ENCODE results near the gene ZNF385D. TPM values are rescaled to one million over a fixed set of nuclear protein-coding genes. Genes with fewer than 3 reads are reported as not detected.

ZNF385D gene
- total RNA-seq, 1 experiment from 2014 or later, result 0.28 TPM

DNA sequence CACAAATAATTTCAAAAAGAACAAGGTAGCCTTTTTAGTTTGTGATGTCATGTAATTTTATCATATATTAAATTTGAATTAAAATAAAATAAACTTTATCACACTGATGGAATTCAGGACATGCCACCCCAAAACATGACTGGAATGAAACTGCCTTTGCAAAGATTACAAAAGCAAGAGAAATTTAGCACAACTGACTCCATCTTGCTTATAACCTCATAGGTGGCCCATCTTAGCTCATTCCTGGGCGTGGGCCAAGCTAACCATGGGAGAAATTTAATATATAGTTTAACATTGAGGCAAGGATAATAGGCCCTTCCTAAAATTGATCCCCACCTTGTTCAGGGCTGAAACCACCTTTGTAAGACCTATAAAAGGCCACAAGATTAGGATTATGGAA lies 235.6 kb downstream of the ZNF385D start:
- no TSS peak for BruUV-seq (replicated peaks)
- Histone ChIP-seq H3K36me3 (ENCODE audit: low read depth) (no peaks in the 10 kb centered on the region), H3K9me2 (ENCODE audit: insufficient read depth) (no peaks in the 10 kb centered on the region), H3K79me2 (ENCODE audit: low read depth) (no peaks in the 10 kb centered on the region), H3K27me3 (ENCODE audit: insufficient read depth, low read depth) (no peaks in the 10 kb centered on the region), H3K4me1 (replicated peaks; ENCODE audit: insufficient read depth) (no peaks in the 10 kb centered on the region), H3K4me3 (no peak overlapping the region), H2AFZ (no peak overlapping the region), H3K27ac (no peak overlapping the region), H3K9me3 (ENCODE audit: insufficient read depth, low read depth) (no peaks in the 10 kb centered on the region), H4K20me1 (ENCODE audit: insufficient read depth) (no peaks in the 10 kb centered on the region), H3F3A (ENCODE audit: insufficient read depth, low read depth) (no peaks in the 10 kb centered on the region), H3K4me2 (no peak overlapping the region)
- DNase-seq, result no peak
- CTCF ChIA-PET, result no interaction called here
- no peak for TF ChIP-seq EZH2 (IDR thresholded peaks at IDR 0.05; ENCODE audit: low read depth)
- TF ChIP-seq, protein P1, sequence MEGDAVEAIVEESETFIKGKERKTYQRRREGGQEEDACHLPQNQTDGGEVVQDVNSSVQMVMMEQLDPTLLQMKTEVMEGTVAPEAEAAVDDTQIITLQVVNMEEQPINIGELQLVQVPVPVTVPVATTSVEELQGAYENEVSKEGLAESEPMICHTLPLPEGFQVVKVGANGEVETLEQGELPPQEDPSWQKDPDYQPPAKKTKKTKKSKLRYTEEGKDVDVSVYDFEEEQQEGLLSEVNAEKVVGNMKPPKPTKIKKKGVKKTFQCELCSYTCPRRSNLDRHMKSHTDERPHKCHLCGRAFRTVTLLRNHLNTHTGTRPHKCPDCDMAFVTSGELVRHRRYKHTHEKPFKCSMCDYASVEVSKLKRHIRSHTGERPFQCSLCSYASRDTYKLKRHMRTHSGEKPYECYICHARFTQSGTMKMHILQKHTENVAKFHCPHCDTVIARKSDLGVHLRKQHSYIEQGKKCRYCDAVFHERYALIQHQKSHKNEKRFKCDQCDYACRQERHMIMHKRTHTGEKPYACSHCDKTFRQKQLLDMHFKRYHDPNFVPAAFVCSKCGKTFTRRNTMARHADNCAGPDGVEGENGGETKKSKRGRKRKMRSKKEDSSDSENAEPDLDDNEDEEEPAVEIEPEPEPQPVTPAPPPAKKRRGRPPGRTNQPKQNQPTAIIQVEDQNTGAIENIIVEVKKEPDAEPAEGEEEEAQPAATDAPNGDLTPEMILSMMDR (conservative IDR thresholded peaks at IDR 0.05), result no peak
- POLR2A ChIA-PET (ENCODE audit: unreplicated experiment), result no interaction called here
- intact Hi-C loops (cut with micrococcal nuclease; ENCODE audit: unreplicated experiment), result no loop called here

DNA sequence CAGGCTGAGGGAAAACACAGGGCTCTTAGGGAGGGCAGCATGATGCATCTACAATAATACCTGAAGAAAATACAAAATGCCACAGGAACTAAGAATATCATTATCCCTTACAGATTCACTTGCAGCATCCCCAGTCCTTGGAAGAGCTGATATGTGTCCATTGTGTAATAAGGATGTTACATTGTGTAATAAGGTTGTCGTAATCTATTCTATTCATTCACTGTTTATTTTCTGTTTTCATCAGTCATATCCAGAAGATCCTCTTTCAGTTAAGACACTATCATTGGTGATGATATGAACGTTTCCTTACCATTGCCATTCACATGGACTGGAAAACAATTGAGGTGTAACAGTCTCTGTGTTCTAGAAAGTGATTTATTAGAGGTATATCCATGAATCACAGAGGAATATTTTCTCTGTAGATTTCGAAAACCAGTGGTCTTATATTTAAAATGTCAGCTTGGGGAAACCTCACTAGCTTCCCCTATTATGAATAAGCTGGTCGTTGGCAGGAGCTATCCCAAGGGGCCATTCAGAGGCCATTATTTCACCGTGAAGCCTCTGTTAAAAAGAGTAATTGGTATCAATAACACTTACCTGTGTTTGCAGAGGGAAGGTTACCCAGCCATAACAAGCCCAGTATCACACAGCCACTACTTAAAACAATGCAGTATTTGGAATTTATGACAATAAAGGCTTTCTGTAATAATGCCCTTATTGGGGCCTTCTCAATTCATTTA lies 241.1 kb downstream of the ZNF385D start:
- Histone ChIP-seq H3K36me3 (ENCODE audit: low read depth) (no peaks in the 10 kb centered on the region), H3K27me3 (ENCODE audit: insufficient read depth, low read depth) (no peaks in the 10 kb centered on the region), H2AFZ (no peak overlapping the region), H3K4me3 (no peak overlapping the region), H3K79me2 (ENCODE audit: low read depth) (no peaks in the 10 kb centered on the region), H4K20me1 (ENCODE audit: insufficient read depth) (no peaks in the 10 kb centered on the region), H3K9me2 (ENCODE audit: insufficient read depth) (no peaks in the 10 kb centered on the region), H3K27ac (no peak overlapping the region), H3K4me1 (replicated peaks; ENCODE audit: insufficient read depth) (no peaks in the 10 kb centered on the region), H3K9me3 (ENCODE audit: insufficient read depth, low read depth) (no peaks in the 10 kb centered on the region), H3K4me2 (no peak overlapping the region), H3F3A (ENCODE audit: insufficient read depth, low read depth) (no peaks in the 10 kb centered on the region)
- no peak for DNase-seq
- intact Hi-C loops (cut with micrococcal nuclease; ENCODE audit: unreplicated experiment), result no loop called here
- POLR2A ChIA-PET (ENCODE audit: unreplicated experiment), result no interaction called here
- TF ChIP-seq EZH2 (IDR thresholded peaks at IDR 0.05; ENCODE audit: low read depth), result no peak
- TF ChIP-seq, protein P1 (conservative IDR thresholded peaks at IDR 0.05), result no peak
- BruUV-seq (replicated peaks), result no TSS peak
- CTCF ChIA-PET, result no interaction called here

DNA sequence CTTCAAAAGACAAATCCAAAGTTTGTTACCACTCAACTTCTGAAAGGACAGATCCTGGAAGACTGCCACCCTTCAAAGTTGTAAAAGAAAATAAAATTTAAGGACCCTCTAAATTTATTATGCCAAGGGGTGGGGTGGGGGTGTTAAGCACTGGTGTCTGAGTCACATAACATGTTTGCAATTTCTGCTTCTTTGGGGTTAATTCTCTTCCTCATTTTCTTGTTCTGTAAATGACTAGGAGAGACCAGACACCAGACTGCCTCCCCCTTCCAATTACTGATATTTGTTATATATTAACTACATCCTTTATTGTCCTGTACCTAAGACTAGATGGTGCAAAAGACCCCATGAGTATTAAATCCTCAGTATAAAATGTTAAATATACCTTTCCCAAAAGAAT lies 242.8 kb downstream of the ZNF385D start:
- POLR2A ChIA-PET (ENCODE audit: unreplicated experiment), result no interaction called here
- TF ChIP-seq, protein P1 (conservative IDR thresholded peaks at IDR 0.05), result no peak
- no peak for TF ChIP-seq EZH2 (IDR thresholded peaks at IDR 0.05; ENCODE audit: low read depth)
- Histone ChIP-seq H3K79me2 (ENCODE audit: low read depth) (no peaks in the 10 kb centered on the region), H3K9me2 (ENCODE audit: insufficient read depth) (no peaks in the 10 kb centered on the region), H2AFZ (no peak overlapping the region), H4K20me1 (ENCODE audit: insufficient read depth) (no peaks in the 10 kb centered on the region), H3K4me2 (no peak overlapping the region), H3F3A (ENCODE audit: insufficient read depth, low read depth) (no peaks in the 10 kb centered on the region), H3K27me3 (ENCODE audit: insufficient read depth, low read depth) (no peaks in the 10 kb centered on the region), H3K4me1 (replicated peaks; ENCODE audit: insufficient read depth) (no peaks in the 10 kb centered on the region), H3K36me3 (ENCODE audit: low read depth) (no peaks in the 10 kb centered on the region), H3K9me3 (ENCODE audit: insufficient read depth, low read depth) (no peaks in the 10 kb centered on the region), H3K27ac (no peak overlapping the region), H3K4me3 (no peak overlapping the region)
- no peak for DNase-seq
- intact Hi-C loops (cut with micrococcal nuclease; ENCODE audit: unreplicated experiment), result no loop called here
- CTCF ChIA-PET, result no interaction called here
- BruUV-seq (replicated peaks), result no TSS peak

Data from PC-9 (cell line).